Suprapubic skin (tissue), 4 donors: ENCODE data around the gene METTL21C.

Source experiments
- CTCF ChIP-seq, 2 donors: fragments of 200-600 bp in 1 of 2; fragments of 450-650 bp in 1 of 2; sonication (generic) in 1 of 2; IDR thresholded peaks; one replicate each; pipeline ENCODE4 v1.5.1; 2016 to 2019; ENCODE audit warnings: antibody characterized with exemption in 2 of 2, mild to moderate bottlenecking in 1 of 2, moderate library complexity in 1 of 2
- EP300 ChIP-seq: sonication (generic); formaldehyde crosslinking; IDR thresholded peaks from one replicate; pipeline ENCODE4 v1.6.1; 2017; ENCODE audit warnings: antibody characterized with exemption
- POLR2A ChIP-seq, 2 donors: fragments of 450-650 bp; IDR thresholded peaks; one replicate each; pipeline ENCODE4 v1.6.1; 2017; ENCODE audit warnings: antibody characterized with exemption in 2 of 2, mild to moderate bottlenecking in 2 of 2, moderate library complexity in 2 of 2
- POLR2AphosphoS5 ChIP-seq, 3 donors: sonication (generic); formaldehyde crosslinking; IDR thresholded peaks; one replicate each; pipeline ENCODE4 v1.6.1; 2017; ENCODE audit warnings: antibody characterized with exemption in 3 of 3

GRCh38 chr13:102648046-102648445 is 46.8 kb downstream of the METTL21C start:
- TF ChIP-seq CTCF (IDR thresholded peaks at IDR 0.05) (no peak), POLR2AphosphoS5 (IDR thresholded peaks at IDR 0.05) (no peak), POLR2A (IDR thresholded peaks at IDR 0.05) (no peak), EP300 (no peak)
